ENCODE data around the gene AKT2.
"Not testable (repeated sequence)": the region's sequence is repeated elsewhere in the genome, so short reads cannot be mapped to it uniquely, and the experiment has no call there.

The AKT2 gene

DNA sequence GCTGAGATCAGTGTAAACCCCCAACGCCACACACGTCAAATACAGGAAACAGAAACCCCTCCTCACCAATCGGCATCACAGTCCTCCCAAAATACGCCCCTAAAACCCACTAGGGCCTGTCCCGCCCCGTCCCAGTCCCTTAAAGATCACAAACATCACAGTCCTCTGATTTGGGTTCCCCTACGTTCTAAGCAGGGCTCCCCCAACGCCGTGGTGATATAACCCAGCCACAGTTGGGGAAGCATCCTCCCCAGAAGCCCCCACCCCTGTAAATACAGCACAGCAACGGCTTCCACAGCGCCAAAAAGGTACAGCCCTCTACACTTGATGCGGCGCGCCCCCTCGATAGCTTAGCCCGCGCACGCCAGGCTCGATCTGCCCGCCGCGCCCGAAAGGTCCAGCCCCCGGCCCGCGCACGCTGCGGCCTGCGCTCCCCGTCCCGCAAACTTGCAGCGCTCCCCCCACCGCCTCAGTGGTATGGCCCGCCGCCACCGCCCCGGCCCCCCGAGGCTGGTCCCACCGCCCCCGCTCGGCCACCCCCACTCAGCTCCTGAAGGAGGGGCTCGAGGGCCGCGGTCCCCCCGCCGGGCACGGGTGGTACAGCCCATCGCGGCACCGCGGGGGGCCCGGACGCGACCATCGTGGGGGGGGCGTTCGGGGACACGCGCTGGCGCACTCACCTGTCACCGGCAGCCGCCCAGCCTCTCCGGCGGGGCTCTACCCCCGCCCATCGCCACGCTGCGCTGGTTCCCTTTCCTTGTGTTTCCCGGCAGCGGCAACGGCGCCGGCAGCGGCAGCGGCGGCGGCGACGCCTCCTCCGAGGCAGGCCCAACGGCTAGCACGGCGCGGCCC lies at the start of gene AKT2:
AKT2 (minus strand) TSS at position 845 of the 852 bp plus-strand sequence. CDS start 20,078 bp downstream, outside the sequence.
- Histone ChIP-seq H3K36me3 (ENCODE audit: control insufficient read depth, insufficient read depth, low read length) (peaks cover 1% of the 10 kb centered on the region), H3K4me3 (replicated peaks; ENCODE audit: low read depth, low read length) (peak within 1 kb of the TSS; percentile 88), H3K27me3 (replicated peaks; ENCODE audit: control insufficient read depth, insufficient read depth, low read length) (no peaks in the 10 kb centered on the region)
- TF ChIP-seq, protein P1, sequence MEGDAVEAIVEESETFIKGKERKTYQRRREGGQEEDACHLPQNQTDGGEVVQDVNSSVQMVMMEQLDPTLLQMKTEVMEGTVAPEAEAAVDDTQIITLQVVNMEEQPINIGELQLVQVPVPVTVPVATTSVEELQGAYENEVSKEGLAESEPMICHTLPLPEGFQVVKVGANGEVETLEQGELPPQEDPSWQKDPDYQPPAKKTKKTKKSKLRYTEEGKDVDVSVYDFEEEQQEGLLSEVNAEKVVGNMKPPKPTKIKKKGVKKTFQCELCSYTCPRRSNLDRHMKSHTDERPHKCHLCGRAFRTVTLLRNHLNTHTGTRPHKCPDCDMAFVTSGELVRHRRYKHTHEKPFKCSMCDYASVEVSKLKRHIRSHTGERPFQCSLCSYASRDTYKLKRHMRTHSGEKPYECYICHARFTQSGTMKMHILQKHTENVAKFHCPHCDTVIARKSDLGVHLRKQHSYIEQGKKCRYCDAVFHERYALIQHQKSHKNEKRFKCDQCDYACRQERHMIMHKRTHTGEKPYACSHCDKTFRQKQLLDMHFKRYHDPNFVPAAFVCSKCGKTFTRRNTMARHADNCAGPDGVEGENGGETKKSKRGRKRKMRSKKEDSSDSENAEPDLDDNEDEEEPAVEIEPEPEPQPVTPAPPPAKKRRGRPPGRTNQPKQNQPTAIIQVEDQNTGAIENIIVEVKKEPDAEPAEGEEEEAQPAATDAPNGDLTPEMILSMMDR (IDR thresholded peaks at IDR 0.05; ENCODE audit: insufficient read depth, low read length, poor library complexity, severe bottlenecking), result no peak
- DNase-seq (ENCODE audit: extremely low read depth, insufficient read length), result no peak

DNA sequence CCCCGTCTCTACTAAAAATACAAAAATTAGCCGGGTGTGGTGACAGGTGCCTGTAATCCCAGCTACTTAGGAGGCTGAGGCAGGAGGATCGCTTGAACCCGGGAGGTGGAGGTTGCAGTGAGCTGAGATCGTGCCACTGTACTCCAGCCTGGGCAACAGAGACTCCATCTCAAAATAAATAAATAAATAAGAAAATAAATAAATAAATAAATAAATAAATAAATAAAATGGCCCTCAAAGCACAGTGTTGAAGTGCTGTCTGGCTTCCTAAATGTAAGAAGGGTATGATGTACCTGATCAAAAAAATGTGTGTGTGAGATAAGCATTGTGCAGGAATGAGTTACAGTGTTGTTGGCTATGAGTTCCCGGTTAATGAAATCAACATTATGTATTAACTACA lies 47.9 kb upstream of the AKT2 start:
- H3K36me3 ChIP-seq (ENCODE audit: control insufficient read depth, insufficient read depth, low read length), result peaks cover 29% of the 10 kb centered on the region
- not testable (repeated sequence) for H3K27me3 ChIP-seq (replicated peaks; ENCODE audit: control insufficient read depth, insufficient read depth, low read length); DNase-seq (ENCODE audit: extremely low read depth, insufficient read length); H3K4me3 ChIP-seq (replicated peaks; ENCODE audit: low read depth, low read length)

DNA sequence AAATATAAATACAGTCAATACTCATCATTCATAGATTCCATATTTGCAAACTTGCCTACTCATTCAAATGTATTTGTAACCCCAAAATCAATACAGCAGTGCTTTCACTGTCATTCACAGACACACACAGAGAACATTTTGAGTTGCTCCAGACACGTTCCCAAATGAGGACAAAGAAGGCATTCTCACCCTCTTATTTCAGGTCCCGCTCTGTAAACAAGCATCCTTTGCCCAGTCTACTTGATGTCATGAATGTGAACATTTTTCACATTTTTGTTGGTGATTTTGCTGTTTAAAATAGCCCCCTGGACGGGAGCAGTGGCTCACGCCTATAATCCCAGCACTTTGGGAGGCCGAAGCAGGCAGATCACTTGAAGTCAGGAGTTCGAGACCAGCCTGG lies 47.5 kb upstream of the AKT2 start:
- H3K27me3 ChIP-seq (replicated peaks; ENCODE audit: control insufficient read depth, insufficient read depth, low read length), result no peaks in the 10 kb centered on the region
- TF ChIP-seq, protein P1 (IDR thresholded peaks at IDR 0.05; ENCODE audit: insufficient read depth, low read length, poor library complexity, severe bottlenecking), result no peak
- H3K36me3 ChIP-seq (ENCODE audit: control insufficient read depth, insufficient read depth, low read length), result peaks cover 30% of the 10 kb centered on the region
- no peak for DNase-seq (ENCODE audit: extremely low read depth, insufficient read length)
- no peak overlapping the region for H3K4me3 ChIP-seq (replicated peaks; ENCODE audit: low read depth, low read length)

DNA sequence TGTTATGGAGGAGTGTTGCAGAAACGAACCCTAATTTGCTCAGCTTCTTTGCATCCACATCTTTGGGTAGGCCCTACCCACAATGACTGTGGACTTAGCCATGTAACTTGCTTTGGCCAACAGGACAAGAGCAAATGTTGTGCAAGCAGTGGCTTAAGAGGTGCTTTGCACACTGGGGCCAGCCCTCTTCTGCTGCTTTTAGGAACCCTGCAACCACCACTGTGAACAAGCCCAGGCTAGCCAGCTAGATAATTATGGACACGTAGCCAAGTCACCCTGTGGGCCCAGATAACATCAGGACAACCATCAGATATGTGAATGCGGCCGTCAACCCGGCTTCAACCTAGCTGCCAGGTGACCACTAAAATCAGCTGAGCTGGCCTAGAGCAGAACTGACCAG lies 45.9 kb upstream of the AKT2 start:
- DNase-seq (ENCODE audit: extremely low read depth, insufficient read length), result no peak
- TF ChIP-seq, protein P1 (IDR thresholded peaks at IDR 0.05; ENCODE audit: insufficient read depth, low read length, poor library complexity, severe bottlenecking), result no peak
- Histone ChIP-seq H3K27me3 (replicated peaks; ENCODE audit: control insufficient read depth, insufficient read depth, low read length) (no peaks in the 10 kb centered on the region), H3K4me3 (replicated peaks; ENCODE audit: low read depth, low read length) (no peak overlapping the region), H3K36me3 (ENCODE audit: control insufficient read depth, insufficient read depth, low read length) (peaks cover 35% of the 10 kb centered on the region)

DNA sequence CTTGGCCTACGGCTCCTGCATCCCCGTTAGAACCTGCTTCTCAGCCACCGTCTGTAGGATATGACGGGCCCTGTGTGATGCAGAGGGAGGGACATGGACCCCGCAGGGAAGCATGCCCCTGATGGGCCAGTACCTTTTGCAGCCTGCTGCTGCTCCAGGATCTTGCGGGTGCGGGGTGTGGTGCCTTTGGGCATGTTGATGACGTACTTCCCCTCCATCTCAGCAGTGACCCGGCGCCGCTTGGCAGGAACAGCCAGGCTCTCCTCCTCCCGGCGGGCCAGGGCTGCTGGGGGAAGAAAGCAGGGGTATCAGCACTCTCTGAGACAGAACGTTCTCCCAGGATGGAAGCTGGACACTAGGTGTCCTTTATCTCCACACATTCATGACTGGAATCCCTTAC lies 41.1 kb upstream of the AKT2 start:
- no peak for DNase-seq (ENCODE audit: extremely low read depth, insufficient read length)
- Histone ChIP-seq H3K36me3 (ENCODE audit: control insufficient read depth, insufficient read depth, low read length) (peaks cover 50% of the 10 kb centered on the region), H3K27me3 (replicated peaks; ENCODE audit: control insufficient read depth, insufficient read depth, low read length) (no peaks in the 10 kb centered on the region), H3K4me3 (replicated peaks; ENCODE audit: low read depth, low read length) (no peak overlapping the region)
- TF ChIP-seq, protein P1 (IDR thresholded peaks at IDR 0.05; ENCODE audit: insufficient read depth, low read length, poor library complexity, severe bottlenecking), result no peak

- no peaks in the 10 kb centered on the region for H3K27me3 ChIP-seq (replicated peaks; ENCODE audit: control insufficient read depth, insufficient read depth, low read length)
- no peak for DNase-seq (ENCODE audit: extremely low read depth, insufficient read length)
- peaks cover 49% of the 10 kb centered on the region for H3K36me3 ChIP-seq (ENCODE audit: control insufficient read depth, insufficient read depth, low read length)
- H3K4me3 ChIP-seq (replicated peaks; ENCODE audit: low read depth, low read length), result no peak overlapping the region
- TF ChIP-seq, protein P1 (IDR thresholded peaks at IDR 0.05; ENCODE audit: insufficient read depth, low read length, poor library complexity, severe bottlenecking), result no peak
Observed at GRCh38 chr19:40323705-40324104, 38.6 kb upstream of the AKT2 start.

Measured in GM06990 (cell line).